Brain microvascular endothelial cell (primary cell): ENCODE data around the gene RFT1.

Experiments
- DNase-seq: peaks from one replicate; pipeline ENCODE4 v3.0.0-alpha.2; 2020
- H3K27ac ChIP-seq: fragments of 250-450 bp; sonication (Bioruptor Pico); 2 replicates; pipeline ENCODE4 v1.5.1; 2020; ENCODE audit warnings: mild to moderate bottlenecking, moderate library complexity
- H3K27me3 ChIP-seq: fragments of 250-450 bp; sonication (Bioruptor Pico); replicated peaks from 2 replicates; pipeline ENCODE4 v1.5.1; 2020; ENCODE audit warnings: mild to moderate bottlenecking
- H3K36me3 ChIP-seq: fragments of 250-450 bp; sonication (Bioruptor Pico); replicated peaks from 2 replicates; pipeline ENCODE4 v1.5.1; 2020; ENCODE audit warnings: mild to moderate bottlenecking
- H3K4me3 ChIP-seq: 2 replicates; pipeline ENCODE4 v1.5.1; 2011; ENCODE audit warnings: low read depth, mild to moderate bottlenecking, control low read depth, low read length, moderate library complexity
- CTCF ChIP-seq: IDR thresholded peaks from 2 replicates; pipeline ENCODE4 v1.5.1; 2011; ENCODE audit warnings: low read depth, mild to moderate bottlenecking, moderate library complexity, low read length, control low read depth, inconsistent platforms; ENCODE audit errors: missing control alignments
- in situ Hi-C: cut with HindIII; loops from 2 replicates; pipeline ENCODE4 v1.10.0; 2017; ENCODE audit warnings: low sequenced_read_pairs, low pct_ligation_motif_present

The RFT1 gene

GRCh38 chr3:53077476-53078220, 52.6 kb downstream of the RFT1 start:
- DNase-seq: no peak
- TF ChIP-seq CTCF: no peak
- Histone ChIP-seq H3K4me3 (no peak overlapping the region), H3K27ac (no peak overlapping the region), H3K36me3 (no peaks in the 10 kb centered on the region), H3K27me3 (no peaks in the 10 kb centered on the region)
- in situ Hi-C loops: no loop called here

GRCh38 chr3:53075743-53076140, 54.5 kb downstream of the RFT1 start:
- DNase-seq: no peak
- no peaks in the 10 kb centered on the region for H3K27me3 ChIP-seq
- H3K36me3 ChIP-seq: no peaks in the 10 kb centered on the region
- in situ Hi-C loops: no loop called here
- TF ChIP-seq CTCF: no peak
- no peak overlapping the region for H3K4me3 ChIP-seq
- H3K27ac ChIP-seq: no peak overlapping the region

- in situ Hi-C loops: no loop called here
Measured at GRCh38 chr3:53074761-53075742, 55.2 kb downstream of the RFT1 start.

GRCh38 chr3:53074366-53074696, 55.9 kb downstream of the RFT1 start:
- DNase-seq: no peak
- TF ChIP-seq CTCF: peak; percentile 9
- no peaks in the 10 kb centered on the region for H3K36me3 ChIP-seq
- in situ Hi-C loops: no loop called here
- no peaks in the 10 kb centered on the region for H3K27me3 ChIP-seq
- H3K27ac ChIP-seq: no peak overlapping the region
- no peak overlapping the region for H3K4me3 ChIP-seq

More at GRCh38 chr3:53074761-53075742, 55.2 kb downstream of the RFT1 start:
- Histone ChIP-seq H3K27ac (no peak overlapping the region), H3K4me3 (no peak overlapping the region), H3K27me3 (no peaks in the 10 kb centered on the region), H3K36me3 (no peaks in the 10 kb centered on the region)
- no peak for TF ChIP-seq CTCF
- DNase-seq: no peak

GRCh38 chr3:53073553-53074365, 56.5 kb downstream of the RFT1 start:
- TF ChIP-seq CTCF: no peak
- no peak overlapping the region for H3K27ac ChIP-seq

More at GRCh38 chr3:53073553-53074365, 56.5 kb downstream of the RFT1 start:
- Histone ChIP-seq H3K36me3 (no peaks in the 10 kb centered on the region), H3K4me3 (peak overlapping the region; percentile 61), H3K27me3 (no peaks in the 10 kb centered on the region)
- DNase-seq: no peak
- in situ Hi-C loops: no loop called here
